ENCODE results near the gene SLC5A1.
"Not testable (repeated sequence)": the region's sequence is repeated elsewhere in the genome, so short reads cannot be mapped to it uniquely, and the experiment has no call there.

DNA sequence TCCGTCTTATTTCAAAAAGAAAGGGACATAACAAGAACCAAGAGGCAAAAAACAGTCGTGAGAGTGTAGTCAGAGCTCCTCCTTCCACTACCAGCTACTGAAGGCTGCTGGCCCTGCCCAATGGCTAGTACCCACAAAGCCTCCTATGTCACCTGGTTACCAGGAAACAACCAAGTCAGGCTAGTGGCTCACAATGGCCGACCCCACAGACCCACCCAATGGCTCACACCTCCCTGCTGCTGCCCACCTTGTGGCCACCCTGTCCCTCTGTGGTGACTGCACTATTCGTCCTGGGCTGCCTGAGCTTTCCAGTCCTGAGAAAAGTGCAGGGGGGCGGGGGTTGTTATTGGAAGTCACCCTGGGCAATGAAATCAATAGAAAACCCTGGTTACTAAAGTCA lies 114.6 kb downstream of the SLC5A1 start:
- TF ChIP-seq CTCF, POLR2A (IDR thresholded peaks at IDR 0.05): not testable (repeated sequence)
